ENCODE results near the gene PDIA6. TPM values are rescaled to one million over a fixed set of nuclear protein-coding genes. Genes with fewer than 3 reads are reported as not detected.

PDIA6 gene
- total RNA-seq, 2 donors from 2014 or later: 402 to 408 TPM

DNA sequence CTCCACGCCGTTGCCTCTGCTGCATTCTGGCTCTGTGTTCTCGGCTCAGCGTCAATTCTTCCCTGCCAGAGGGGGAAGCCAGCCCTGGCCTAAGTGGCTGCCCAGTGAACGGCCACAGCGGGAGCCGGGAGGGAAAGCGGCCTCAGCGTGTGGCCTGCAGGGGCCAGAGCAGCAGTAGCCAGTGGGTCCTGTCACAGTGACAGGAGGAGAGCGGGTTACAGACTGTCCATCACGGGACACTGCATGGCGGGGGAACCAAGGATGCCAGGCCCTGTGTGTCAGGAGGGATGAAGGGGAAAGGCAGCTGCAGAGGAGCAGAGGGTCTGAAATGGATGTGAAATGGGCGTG lies 39.7 kb downstream of the PDIA6 start:
- Histone ChIP-seq H3K4me1 (ENCODE audit: control insufficient read depth, insufficient read depth, low read length) (no peaks in the 10 kb centered on the region), H3K9me3 (ENCODE audit: control insufficient read depth, low read length) (no peaks in the 10 kb centered on the region), H3K27me3 (ENCODE audit: control insufficient read depth, insufficient read depth, low read length, poor library complexity, severe bottlenecking) (no peaks in the 10 kb centered on the region), H3K4me3 (ENCODE audit: low read length) (no peak overlapping the region), H3K36me3 (ENCODE audit: control insufficient read depth, insufficient read depth, low read length) (peaks cover 4% of the 10 kb centered on the region), H3K27ac (ENCODE audit: low read depth, low read length) (no peak overlapping the region), H3K9ac (ENCODE audit: extremely low read depth, low read length, poor library complexity, severe bottlenecking) (no peak overlapping the region)
- H3K27ac Mint-ChIP-seq: peak overlapping the region; percentile 23
- H3K27me3 Mint-ChIP-seq (ENCODE audit: insufficient read depth): no peaks in the 10 kb centered on the region
- no peak for DNase-seq
- WGBS, 2 experiments (ENCODE audit: insufficient coverage in 1 of 2, insufficient read length in 1 of 2): 88 to 100% methylated on average over 3 to 13 of the region's 13 CpGs
- H3K9me3 Mint-ChIP-seq: no peaks in the 10 kb centered on the region
- no peak overlapping the region for H3K4me3 Mint-ChIP-seq
- TF ChIP-seq, protein P1, sequence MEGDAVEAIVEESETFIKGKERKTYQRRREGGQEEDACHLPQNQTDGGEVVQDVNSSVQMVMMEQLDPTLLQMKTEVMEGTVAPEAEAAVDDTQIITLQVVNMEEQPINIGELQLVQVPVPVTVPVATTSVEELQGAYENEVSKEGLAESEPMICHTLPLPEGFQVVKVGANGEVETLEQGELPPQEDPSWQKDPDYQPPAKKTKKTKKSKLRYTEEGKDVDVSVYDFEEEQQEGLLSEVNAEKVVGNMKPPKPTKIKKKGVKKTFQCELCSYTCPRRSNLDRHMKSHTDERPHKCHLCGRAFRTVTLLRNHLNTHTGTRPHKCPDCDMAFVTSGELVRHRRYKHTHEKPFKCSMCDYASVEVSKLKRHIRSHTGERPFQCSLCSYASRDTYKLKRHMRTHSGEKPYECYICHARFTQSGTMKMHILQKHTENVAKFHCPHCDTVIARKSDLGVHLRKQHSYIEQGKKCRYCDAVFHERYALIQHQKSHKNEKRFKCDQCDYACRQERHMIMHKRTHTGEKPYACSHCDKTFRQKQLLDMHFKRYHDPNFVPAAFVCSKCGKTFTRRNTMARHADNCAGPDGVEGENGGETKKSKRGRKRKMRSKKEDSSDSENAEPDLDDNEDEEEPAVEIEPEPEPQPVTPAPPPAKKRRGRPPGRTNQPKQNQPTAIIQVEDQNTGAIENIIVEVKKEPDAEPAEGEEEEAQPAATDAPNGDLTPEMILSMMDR (conservative IDR thresholded peaks at IDR 0.05): no peak
- no peaks in the 10 kb centered on the region for H3K4me1 Mint-ChIP-seq
- H3K36me3 Mint-ChIP-seq (ENCODE audit: low read depth): peaks cover 1% of the 10 kb centered on the region

DNA sequence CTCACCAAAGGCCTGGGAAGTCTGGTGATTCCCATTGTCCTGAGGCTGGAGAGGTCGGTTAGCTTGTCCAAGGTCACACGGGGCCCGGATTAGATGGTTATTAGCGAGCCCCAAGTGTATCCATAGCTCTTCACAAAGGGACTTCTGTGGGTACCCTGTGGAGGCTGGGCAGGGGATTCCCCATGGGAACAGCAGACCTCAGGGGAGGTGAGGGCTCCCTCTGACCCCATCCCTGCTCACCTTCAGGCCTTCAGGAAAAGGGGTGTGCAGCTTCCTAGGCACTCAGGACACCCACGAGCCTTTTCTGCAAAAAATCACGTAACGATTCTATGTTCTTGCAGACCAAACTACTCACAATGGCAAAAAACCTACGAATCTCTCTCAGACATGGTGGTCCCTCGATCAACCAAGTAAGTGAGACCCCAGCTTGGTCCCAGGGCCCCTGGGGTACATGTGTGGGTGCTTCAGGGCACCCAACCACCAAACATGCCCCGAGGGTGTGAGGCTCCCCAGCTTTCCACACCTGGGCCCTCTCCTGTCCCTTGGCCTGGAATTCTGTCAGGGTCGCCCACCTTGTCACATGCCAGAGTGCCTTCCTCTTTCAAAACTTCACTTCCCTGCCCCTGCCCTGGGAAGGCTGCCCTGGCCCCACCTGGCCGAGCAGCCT lies 40.3 kb downstream of the PDIA6 start:
- H3K27ac Mint-ChIP-seq: peak overlapping the region; percentile 23
- Histone ChIP-seq H3K27ac (ENCODE audit: low read depth, low read length) (no peak overlapping the region), H3K27me3 (ENCODE audit: control insufficient read depth, insufficient read depth, low read length, poor library complexity, severe bottlenecking) (no peaks in the 10 kb centered on the region), H3K36me3 (ENCODE audit: control insufficient read depth, insufficient read depth, low read length) (peaks cover under 1% of the 10 kb centered on the region), H3K4me1 (ENCODE audit: control insufficient read depth, insufficient read depth, low read length) (no peaks in the 10 kb centered on the region), H3K4me3 (ENCODE audit: low read length) (no peak overlapping the region), H3K9me3 (ENCODE audit: control insufficient read depth, low read length) (no peaks in the 10 kb centered on the region), H3K9ac (ENCODE audit: extremely low read depth, low read length, poor library complexity, severe bottlenecking) (no peak overlapping the region)
- no peak overlapping the region for H3K4me3 Mint-ChIP-seq
- TF ChIP-seq, protein P1 (conservative IDR thresholded peaks at IDR 0.05): no peak
- H3K4me1 Mint-ChIP-seq: no peaks in the 10 kb centered on the region
- no peak for DNase-seq
- no peaks in the 10 kb centered on the region for H3K9me3 Mint-ChIP-seq
- H3K27me3 Mint-ChIP-seq (ENCODE audit: insufficient read depth): no peaks in the 10 kb centered on the region
- 94 to 95% methylated on average over 9 to 12 of the region's 12 CpGs for WGBS, 2 experiments (ENCODE audit: insufficient coverage in 1 of 2, insufficient read length in 1 of 2)
- H3K36me3 Mint-ChIP-seq (ENCODE audit: low read depth): no peaks in the 10 kb centered on the region

DNA sequence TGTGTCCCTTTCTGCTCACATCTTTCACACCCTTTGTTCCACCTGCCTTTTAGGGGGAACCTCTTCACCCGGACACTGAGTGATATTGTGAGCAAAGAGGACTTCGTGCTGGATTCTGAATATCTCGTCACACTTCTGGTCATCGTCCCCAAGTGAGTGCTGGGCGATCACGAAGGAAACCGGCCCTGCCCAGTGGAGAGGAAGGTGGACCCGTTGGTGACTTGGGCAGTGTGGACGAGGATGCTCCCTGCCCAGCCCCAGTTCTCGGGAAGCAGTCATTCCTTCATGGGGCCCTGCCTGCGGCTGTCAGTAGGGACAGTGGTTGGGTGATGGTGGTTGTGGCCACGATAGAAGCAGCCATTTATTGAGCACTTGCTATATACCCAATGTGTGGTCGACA lies 40.8 kb downstream of the PDIA6 start:
- H3K27ac Mint-ChIP-seq: no peak overlapping the region
- H3K4me1 ChIP-seq (ENCODE audit: control insufficient read depth, insufficient read depth, low read length): no peaks in the 10 kb centered on the region
- WGBS, 2 experiments (ENCODE audit: insufficient coverage in 1 of 2, insufficient read length in 1 of 2): 88 to 95% methylated on average over 7 to 13 of the region's 13 CpGs
- H3K4me1 Mint-ChIP-seq: no peaks in the 10 kb centered on the region
- H3K4me3 ChIP-seq (ENCODE audit: low read length): no peak overlapping the region
- H3K9me3 ChIP-seq (ENCODE audit: control insufficient read depth, low read length): no peaks in the 10 kb centered on the region
- no peaks in the 10 kb centered on the region for H3K9me3 Mint-ChIP-seq
- H3K27me3 ChIP-seq (ENCODE audit: control insufficient read depth, insufficient read depth, low read length, poor library complexity, severe bottlenecking): no peaks in the 10 kb centered on the region
- no peak overlapping the region for H3K4me3 Mint-ChIP-seq
- TF ChIP-seq, protein P1 (conservative IDR thresholded peaks at IDR 0.05): no peak
- H3K36me3 ChIP-seq (ENCODE audit: control insufficient read depth, insufficient read depth, low read length): no peaks in the 10 kb centered on the region
- H3K27ac ChIP-seq (ENCODE audit: low read depth, low read length): no peak overlapping the region
- no peak for DNase-seq
- H3K36me3 Mint-ChIP-seq (ENCODE audit: low read depth): no peaks in the 10 kb centered on the region
- H3K27me3 Mint-ChIP-seq (ENCODE audit: insufficient read depth): no peaks in the 10 kb centered on the region
- H3K9ac ChIP-seq (ENCODE audit: extremely low read depth, low read length, poor library complexity, severe bottlenecking): no peak overlapping the region

All from endodermal cell (in vitro differentiated cells).